ENCODE data around the gene ZBTB49.
A peak's percentile ranks its signal among the peaks of the same experiment; 100 is the strongest.

ZBTB49 gene

GRCh38 chr4:4364486-4365208, 74.6 kb downstream of the ZBTB49 start:
- no peak overlapping the region for H3K4me3 ChIP-seq (ENCODE audit: low read depth, low read length)
- DNase-seq (ENCODE audit: low read depth): no peak
- TF ChIP-seq CTCF (conservative IDR thresholded peaks at IDR 0.05; ENCODE audit: low read depth, low read length): no peak

- DNase-seq (ENCODE audit: low read depth): peak; percentile 21
- no peak for TF ChIP-seq CTCF (conservative IDR thresholded peaks at IDR 0.05; ENCODE audit: low read depth, low read length)
- H3K4me3 ChIP-seq (ENCODE audit: low read depth, low read length): no peak overlapping the region
Measured at GRCh38 chr4:4368809-4369580, 78.9 kb downstream of the ZBTB49 start.
